BLaER1 (cell line): ENCODE data around the gene RAB3A.

ENCODE experiments used
- H3K27ac ChIP-seq: shearing (Covaris generic); formaldehyde crosslinking; 2 replicates; pipeline ENCODE4 v1.8.1; 2022
- H3K27me3 ChIP-seq: shearing (Covaris generic); formaldehyde crosslinking; 2 replicates; pipeline ENCODE4 v1.8.1; 2022
- H3K36me3 ChIP-seq: shearing (Covaris generic); formaldehyde crosslinking; 2 replicates; pipeline ENCODE4 v1.8.1; 2022
- H3K4me1 ChIP-seq: shearing (Covaris generic); formaldehyde crosslinking; 2 replicates; pipeline ENCODE4 v1.8.1; 2022
- H3K4me2 ChIP-seq: shearing (Covaris generic); formaldehyde crosslinking; 2 replicates; pipeline ENCODE4 v1.8.1; 2022
- H3K4me3 ChIP-seq: shearing (Covaris generic); formaldehyde crosslinking; 2 replicates; pipeline ENCODE4 v1.8.1; 2022
- H3K9ac ChIP-seq: shearing (Covaris generic); formaldehyde crosslinking; 2 replicates; pipeline ENCODE4 v1.8.1; 2022
- H3K9me3 ChIP-seq: shearing (Covaris generic); formaldehyde crosslinking; 2 replicates; pipeline ENCODE4 v1.8.1; 2022
- H4K20me1 ChIP-seq: shearing (Covaris generic); formaldehyde crosslinking; 2 replicates; pipeline ENCODE4 v1.8.1; 2022
- Cebpa-rat ChIP-seq: shearing (Covaris generic); IDR thresholded peaks from 2 replicates; pipeline ENCODE4 v1.8.1; 2022

Gene RAB3A

DNA sequence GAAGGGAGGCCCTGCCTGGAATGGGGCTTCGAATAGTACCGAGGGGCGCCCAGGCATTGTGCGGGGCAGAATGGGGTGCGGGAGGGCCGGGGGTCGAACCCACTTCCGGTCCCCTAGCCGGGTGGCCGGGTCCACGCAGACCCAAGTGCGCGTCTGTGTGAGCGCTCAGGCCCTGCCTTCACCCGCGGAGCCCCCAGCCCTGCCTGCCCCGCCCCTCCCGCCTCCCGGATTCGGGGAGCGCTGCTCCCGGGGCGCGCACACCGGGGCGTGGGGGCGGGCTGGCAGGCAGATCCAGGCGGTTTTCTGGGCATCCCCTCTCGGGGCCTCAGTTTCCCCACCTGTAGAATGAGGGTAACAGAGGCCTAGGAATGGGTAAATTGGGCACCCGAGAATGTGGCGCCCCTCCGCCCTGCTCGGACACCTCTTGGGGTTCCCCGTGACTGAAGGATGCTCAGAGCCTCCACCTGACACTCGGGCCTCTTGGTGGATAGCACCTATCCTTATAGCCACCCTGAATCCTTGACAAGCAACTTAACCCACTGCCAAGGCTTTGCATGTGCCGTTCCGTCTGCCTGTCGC, 50.2 kb downstream of the RAB3A start:
- TF ChIP-seq Cebpa-rat: no peak
- Histone ChIP-seq H3K36me3 (peaks cover 41% of the 10 kb centered on the region), H3K4me1 (peaks cover 46% of the 10 kb centered on the region), H3K4me3 (peak overlapping the region; percentile 92), H3K4me2 (peak overlapping the region; percentile 98), H3K27ac (peak overlapping the region; percentile 97), H3K9me3 (no peaks in the 10 kb centered on the region), H3K27me3 (no peaks in the 10 kb centered on the region), H4K20me1 (peaks cover 32% of the 10 kb centered on the region), H3K9ac (peak overlapping the region; percentile 94)

DNA sequence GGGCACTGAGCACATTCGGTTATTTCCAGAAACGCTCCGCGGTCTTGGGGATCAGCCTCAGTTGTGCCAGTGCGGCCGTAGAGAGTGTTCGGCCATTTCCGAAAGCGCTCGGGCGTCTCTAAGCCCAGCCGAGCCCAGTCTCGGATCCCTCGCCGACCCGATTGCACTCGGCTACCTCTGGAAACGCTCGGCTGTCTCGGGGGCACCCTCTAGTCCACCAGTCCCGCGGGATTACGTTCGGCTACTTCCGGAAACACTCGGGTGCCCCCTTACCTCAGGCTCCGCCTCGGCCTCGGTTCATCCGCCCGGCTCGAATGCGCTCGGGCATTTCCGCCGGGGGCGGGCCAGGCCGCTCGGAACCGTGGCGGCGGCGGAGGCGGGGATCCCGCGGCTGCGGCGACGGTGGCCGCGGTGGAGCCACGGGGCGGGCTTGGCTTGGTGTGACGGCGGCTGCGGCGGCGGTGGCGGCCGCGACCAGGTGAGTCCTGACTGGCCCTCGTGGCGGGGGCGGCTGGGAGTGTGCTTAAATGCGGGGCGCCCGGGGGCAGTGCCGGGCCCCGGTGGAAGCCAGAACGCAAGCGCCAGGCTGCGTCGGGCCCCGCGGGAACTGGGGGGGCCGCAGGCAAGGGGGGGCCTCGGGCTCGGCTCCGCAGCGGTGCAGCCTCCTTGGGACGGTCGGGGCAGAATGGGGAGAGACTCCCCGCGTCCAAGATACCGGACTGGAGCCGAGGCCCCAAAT, 50.9 kb downstream of the RAB3A start, which contains the start of gene PIK3R2:
PIK3R2 (plus strand) TSS at position 347 of the 739 bp plus-strand sequence. CDS start 2,717 bp downstream, outside the sequence.
- peak within 1 kb of the TSS; percentile 98 for H3K4me2 ChIP-seq
- H3K9me3 ChIP-seq: no peaks in the 10 kb centered on the region
- TF ChIP-seq Cebpa-rat: no peak
- peak within 1 kb of the TSS; percentile 94 for H3K9ac ChIP-seq
- H3K27me3 ChIP-seq: no peaks in the 10 kb centered on the region
- H3K4me3 ChIP-seq: peak within 1 kb of the TSS; percentile 92
- peak within 1 kb of the TSS; percentile 97 for H3K27ac ChIP-seq
- H3K4me1 ChIP-seq: peaks cover 46% of the 10 kb centered on the region
- H4K20me1 ChIP-seq: peaks cover 32% of the 10 kb centered on the region
- H3K36me3 ChIP-seq: peaks cover 47% of the 10 kb centered on the region

DNA sequence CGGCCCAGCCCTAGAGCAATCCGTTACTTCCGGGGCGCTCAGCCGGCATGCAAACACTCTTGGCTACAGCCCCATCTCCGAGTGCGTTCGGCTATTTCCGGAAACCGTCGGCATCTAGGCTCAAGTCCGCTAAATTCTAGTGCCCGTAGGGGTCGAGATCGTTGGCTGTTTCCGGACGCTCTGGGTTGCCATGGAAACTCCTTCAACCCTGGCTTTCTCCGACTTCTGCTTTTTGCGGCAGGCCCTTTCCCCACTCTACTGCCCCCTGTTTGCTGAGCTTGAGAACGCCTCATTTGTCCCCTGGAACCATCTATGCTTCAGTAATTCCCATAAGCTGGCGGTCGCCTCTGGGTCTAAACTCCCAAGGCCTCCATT, 51.4 kb downstream of the RAB3A start:
- TF ChIP-seq Cebpa-rat: no peak
- Histone ChIP-seq H3K27ac (peak overlapping the region; percentile 97), H3K4me2 (peak overlapping the region; percentile 98), H3K36me3 (peaks cover 53% of the 10 kb centered on the region), H3K9ac (peak overlapping the region; percentile 94), H4K20me1 (peaks cover 32% of the 10 kb centered on the region), H3K9me3 (no peaks in the 10 kb centered on the region), H3K4me1 (peaks cover 40% of the 10 kb centered on the region), H3K4me3 (peak overlapping the region; percentile 92), H3K27me3 (no peaks in the 10 kb centered on the region)

DNA sequence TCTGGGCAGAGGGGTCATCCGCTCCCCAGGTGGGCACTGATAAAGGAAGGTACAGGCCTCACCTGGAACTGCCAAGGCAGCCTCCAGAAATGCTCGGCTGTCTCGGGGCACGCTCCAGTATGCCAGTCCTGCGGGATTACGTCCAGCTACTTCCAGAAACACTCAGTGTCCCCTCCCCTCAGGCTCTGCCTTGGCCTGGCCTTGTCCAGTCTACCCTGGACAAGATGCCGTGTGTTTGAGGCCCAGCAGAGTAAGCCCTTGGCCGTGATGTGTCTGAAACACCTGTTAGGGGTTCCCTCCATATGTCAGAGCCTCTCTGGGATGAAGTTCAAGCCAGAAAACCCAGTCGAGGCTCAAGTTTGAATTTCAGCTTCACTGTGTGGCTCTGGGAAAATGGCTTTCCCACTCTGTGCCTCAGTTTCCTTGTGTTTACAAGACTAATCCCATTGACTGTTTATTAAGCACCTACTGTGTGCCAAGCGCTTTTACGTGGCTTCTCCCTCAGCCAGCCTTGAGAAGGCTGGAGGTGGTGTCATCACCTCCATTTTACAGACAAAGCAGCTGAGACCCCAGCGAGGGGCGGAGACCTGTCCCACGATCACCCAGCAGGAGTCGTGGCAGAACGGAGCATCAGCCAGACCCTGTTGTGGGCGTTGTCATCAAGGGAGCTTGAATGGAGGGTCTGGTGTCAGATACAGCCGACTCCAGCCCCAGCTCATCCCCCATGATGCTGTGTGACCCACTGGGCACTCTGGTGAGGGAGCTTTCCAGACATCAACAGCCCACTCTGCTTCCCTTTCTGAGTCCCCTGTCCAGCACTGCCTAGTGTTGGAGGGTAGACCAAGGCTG, 52.8 kb downstream of the RAB3A start:
- H3K27ac ChIP-seq: peak overlapping the region; percentile 97; the same call in 1 of the 2 replicates

DNA sequence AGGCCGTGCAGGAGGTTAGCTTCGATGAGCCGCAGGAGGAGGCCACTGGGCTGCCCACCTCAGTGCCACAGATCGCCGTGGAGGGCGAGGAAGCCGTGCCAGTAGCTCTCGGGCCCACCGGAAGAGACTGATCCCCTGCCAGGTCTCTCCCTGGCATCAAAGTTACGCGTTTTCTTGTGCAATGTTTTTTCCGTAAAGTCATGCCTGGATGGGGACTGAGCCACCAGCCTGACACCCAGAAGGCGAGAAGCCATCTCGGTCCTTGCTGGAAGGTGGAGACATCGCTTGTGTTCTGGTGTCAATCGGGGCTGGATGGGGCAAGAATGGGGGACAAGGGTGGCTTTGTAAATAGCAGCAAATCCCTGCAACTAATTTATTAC, 54.3 kb downstream of the RAB3A start:
- peaks cover 11% of the 10 kb centered on the region for H4K20me1 ChIP-seq
- no peaks in the 10 kb centered on the region for H3K27me3 ChIP-seq
- no peak overlapping the region for H3K27ac ChIP-seq
- H3K9ac ChIP-seq: no peak overlapping the region
- no peak overlapping the region for H3K4me2 ChIP-seq
- H3K9me3 ChIP-seq: no peaks in the 10 kb centered on the region
- no peak for TF ChIP-seq Cebpa-rat
- H3K4me1 ChIP-seq: peaks cover 22% of the 10 kb centered on the region
- H3K4me3 ChIP-seq: no peak overlapping the region
- peaks cover 62% of the 10 kb centered on the region for H3K36me3 ChIP-seq

More for the DNA sequence above, 52.8 kb downstream of the RAB3A start:
- Histone ChIP-seq H3K9ac (no peak overlapping the region), H3K4me2 (peak overlapping the region; percentile 98), H4K20me1 (peaks cover 20% of the 10 kb centered on the region), H3K36me3 (peaks cover 58% of the 10 kb centered on the region), H3K9me3 (no peaks in the 10 kb centered on the region), H3K27me3 (no peaks in the 10 kb centered on the region), H3K4me1 (peaks cover 26% of the 10 kb centered on the region), H3K4me3 (no peak overlapping the region)
- no peak for TF ChIP-seq Cebpa-rat

DNA sequence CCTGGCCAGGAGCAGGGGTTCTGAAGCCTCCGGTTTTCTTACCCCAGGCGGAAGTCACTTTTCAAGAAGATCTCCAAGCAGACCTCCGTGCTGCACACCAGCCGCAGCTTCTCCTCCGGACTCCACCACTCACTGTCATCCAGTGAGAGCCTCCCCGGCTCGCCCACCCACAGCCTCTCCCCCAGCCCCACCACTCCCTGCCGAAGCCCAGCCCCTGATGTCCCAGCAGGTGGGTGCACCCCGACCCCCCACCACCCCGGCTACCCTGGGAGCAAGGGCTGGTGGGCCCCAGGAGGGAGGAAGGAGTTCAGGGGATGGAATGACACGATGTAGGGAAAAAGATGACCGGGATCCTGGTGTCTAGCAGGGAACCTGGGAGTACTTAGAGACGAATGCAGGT, 56.4 kb downstream of the RAB3A start:
- peaks cover 84% of the 10 kb centered on the region for H3K36me3 ChIP-seq
- H3K9me3 ChIP-seq: no peaks in the 10 kb centered on the region
- H3K9ac ChIP-seq: no peak overlapping the region
- H3K27ac ChIP-seq: no peak overlapping the region
- no peak for TF ChIP-seq Cebpa-rat
- H3K4me3 ChIP-seq: no peak overlapping the region
- H3K4me2 ChIP-seq: no peak overlapping the region
- H3K4me1 ChIP-seq: peaks cover 11% of the 10 kb centered on the region
- no peaks in the 10 kb centered on the region for H3K27me3 ChIP-seq
- no peaks in the 10 kb centered on the region for H4K20me1 ChIP-seq
